CD4-positive, alpha-beta memory T cell (primary cell): Measurements from ENCODE around the gene TMEM61. TPM values are rescaled to one million over a fixed set of nuclear protein-coding genes. Genes with fewer than 3 reads are reported as not detected.

Experiments
- CTCF ChIA-PET: fragments of 350-600 bp; sonication (Branson Sonifier 250); formaldehyde crosslinking; loops from one replicate; lab custom pipeline; 2021; ENCODE audit warnings: inconsistent platforms; ENCODE audit not compliant: partially characterized antibody; lab: Charles Lee
- POLR2A ChIA-PET: fragments of 350-600 bp; sonication (Branson Sonifier 250); formaldehyde crosslinking; loops from one replicate; lab custom pipeline; 2021; ENCODE audit not compliant: partially characterized antibody; lab: Charles Lee
- DNase-seq, 5 donors: peaks; one replicate each; pipeline versions ENCODE4 v3.0.0 to v3.0.0-alpha.2; 2020 to 2022; ENCODE audit warnings: mixed read lengths in 1 of 5
- H3K27ac ChIP-seq: one replicate; pipeline ENCODE4 v1.7.0; 2013; ENCODE audit warnings: low read depth, low read length
- H3K27me3 ChIP-seq: 2 replicates; pipeline ENCODE4 v1.7.0; 2013; ENCODE audit warnings: mild to moderate bottlenecking, low read length, moderate library complexity; ENCODE audit not compliant: insufficient read depth
- H3K36me3 ChIP-seq: 2 replicates; pipeline ENCODE4 v1.7.0; 2013; ENCODE audit warnings: mild to moderate bottlenecking, low read length, moderate library complexity; ENCODE audit not compliant: insufficient read depth
- H3K4me1 ChIP-seq: 2 replicates; pipeline ENCODE4 v1.7.0; 2013; ENCODE audit warnings: mild to moderate bottlenecking, low read length, moderate library complexity; ENCODE audit not compliant: insufficient read depth
- H3K4me3 ChIP-seq, 2 donors: one replicate each; pipeline ENCODE4 v1.7.0; 2013; ENCODE audit warnings: low read length in 2 of 2, mild to moderate bottlenecking in 1 of 2
- H3K9me3 ChIP-seq, 2 donors: one replicate each; pipeline ENCODE4 v1.7.0; 2013; ENCODE audit warnings: low read length in 2 of 2, control low read depth in 1 of 2; ENCODE audit not compliant: control insufficient read depth in 1 of 2
- H3K27ac Mint-ChIP-seq, 7 donors: one replicate each; pipeline ENCODE4 v1.8.0; 2020 to 2021; ENCODE audit warnings: mixed read lengths in 7 of 7, mild to moderate bottlenecking in 6 of 7, inconsistent platforms in 3 of 7, moderate library complexity in 3 of 7
- H3K27me3 Mint-ChIP-seq, 2 donors: one replicate each; pipeline ENCODE4 v1.8.0; 2020 to 2021; ENCODE audit warnings: mixed read lengths in 2 of 2
- H3K36me3 Mint-ChIP-seq, 2 donors: one replicate each; pipeline ENCODE4 v1.8.0; 2020 to 2021; ENCODE audit warnings: mixed read lengths in 2 of 2, inconsistent platforms in 1 of 2, mild to moderate bottlenecking in 1 of 2
- H3K4me1 Mint-ChIP-seq, 4 donors: one replicate each; pipeline ENCODE4 v1.8.0; 2020 to 2021; ENCODE audit warnings: mixed read lengths in 4 of 4, mild to moderate bottlenecking in 1 of 4
- H3K4me3 Mint-ChIP-seq, 8 donors: one replicate each; pipeline ENCODE4 v1.8.0; 2020 to 2021; ENCODE audit warnings: mixed read lengths in 8 of 8, mild to moderate bottlenecking in 7 of 8, moderate library complexity in 6 of 8, inconsistent platforms in 3 of 8
- H3K9me3 Mint-ChIP-seq, 8 donors: one replicate each; pipeline ENCODE4 v1.8.0; 2020 to 2021; ENCODE audit warnings: mixed read lengths in 8 of 8, mild to moderate bottlenecking in 5 of 8, inconsistent platforms in 3 of 8, moderate library complexity in 1 of 8
- intact Hi-C: fragments of 100-400 bp; cut with micrococcal nuclease; formaldehyde crosslinking; loops from one replicate; pipeline ENCODE4 v1.15.1; 2023
- polyA plus RNA-seq, 2 donors: library from polyadenylated mRNA; unstranded; fragments of 300-500 nt; fragmentation: Illumina TruSeq; gene quantifications; one replicate each; pipeline ENCODE4 v1.2.3, GENCODE V29; 2021
- total RNA-seq, 2 experiments: library from RNA; stranded (reverse); gene quantifications; one replicate each; pipeline ENCODE4 v1.2.3, GENCODE V29; 2021

Gene TMEM61
- total and polyA plus RNA-seq, 4 experiments from 2014 or later: not detected

DNA sequence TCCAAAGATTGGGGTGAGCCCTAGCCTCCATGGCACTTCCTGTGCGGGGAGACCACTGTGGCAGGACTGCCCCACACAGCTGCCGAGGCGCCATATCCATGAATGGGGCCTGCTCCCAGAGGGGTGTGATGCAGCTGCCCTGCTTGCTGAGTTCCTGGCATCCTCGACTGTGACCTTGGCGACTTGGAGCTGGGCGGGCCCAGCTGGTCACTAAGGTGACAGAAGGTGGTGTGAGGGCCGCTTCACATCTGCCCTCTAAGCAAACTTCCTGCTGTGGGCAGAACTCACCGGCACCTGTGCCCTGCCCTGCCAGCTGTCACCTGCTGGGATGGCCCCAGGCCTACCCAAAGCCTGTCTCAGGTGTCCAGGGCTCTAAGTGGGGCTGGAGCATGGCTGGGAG lies 9.0 kb downstream of the TMEM61 start:
- Mint-ChIP-seq H3K4me3 (no peak overlapping the region), H3K27me3 (peaks cover 0 to 5% of the 10 kb centered on the region in 2 donors), H3K4me1 (no peaks in the 10 kb centered on the region), H3K27ac (no peak overlapping the region), H3K36me3 (no peaks in the 10 kb centered on the region), H3K9me3 (no peaks in the 10 kb centered on the region)
- no peak overlapping the region for H3K27ac ChIP-seq
- intact Hi-C loops: no loop called here
- no peaks in the 10 kb centered on the region for H3K27me3 ChIP-seq
- no peak for DNase-seq
- H3K4me3 ChIP-seq: no peak overlapping the region
- CTCF ChIA-PET: interaction anchor here (1.3 to 14.5 kb wide), 2 partner anchors 12 to 40 kb away, joined by 3 to 337 read pairs; no protein-coding TSS in a partner anchor
- POLR2A ChIA-PET: no interaction called here
- H3K4me1 ChIP-seq: no peaks in the 10 kb centered on the region
- H3K36me3 ChIP-seq: no peaks in the 10 kb centered on the region
- no peaks in the 10 kb centered on the region for H3K9me3 ChIP-seq

DNA sequence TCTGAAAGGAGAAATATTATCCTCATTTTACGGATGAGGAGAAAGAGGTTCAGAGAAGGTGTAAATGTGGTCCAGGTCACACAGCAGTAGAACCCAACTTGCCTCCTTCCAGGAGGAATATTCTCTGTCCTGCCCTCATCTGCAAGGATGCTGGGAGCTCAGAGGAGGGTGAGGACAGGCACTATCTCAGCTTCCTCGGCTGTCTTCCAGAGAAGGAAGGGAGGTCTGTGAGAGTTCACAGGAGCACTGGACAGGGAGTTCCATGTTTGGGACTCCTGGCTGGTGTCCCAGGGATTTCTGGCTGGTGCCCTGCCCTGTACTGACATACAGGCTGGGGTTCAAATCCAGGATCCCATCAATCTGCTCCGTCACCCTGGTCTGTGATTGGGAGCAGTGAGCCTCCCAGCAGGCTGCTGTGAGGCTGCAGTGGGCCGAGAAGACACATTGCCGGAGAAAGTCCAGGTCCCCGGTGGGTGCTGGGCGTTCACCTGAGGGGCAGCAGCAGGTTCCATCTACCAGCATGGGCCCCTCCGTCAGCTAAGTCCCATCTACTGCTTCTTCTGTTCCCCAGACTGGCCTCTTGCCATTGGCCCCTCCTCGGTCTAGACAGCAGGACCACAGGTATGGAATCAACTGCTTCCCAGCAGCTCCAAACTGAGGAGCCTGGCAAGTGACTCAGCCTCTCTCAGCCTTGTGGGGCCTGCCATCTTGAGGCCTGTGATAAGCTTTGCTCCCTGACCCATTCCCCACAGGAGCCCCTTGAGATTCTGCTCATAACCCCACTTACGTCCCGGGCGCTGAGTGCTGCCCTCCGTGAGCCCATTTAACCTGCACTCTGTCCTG lies 9.8 kb downstream of the TMEM61 start:
- H3K27me3 ChIP-seq: no peaks in the 10 kb centered on the region
- H3K27ac Mint-ChIP-seq: peak overlapping the region in 1 of 7 donors; percentile 34
- no peak overlapping the region for H3K4me3 ChIP-seq
- no peak overlapping the region for H3K27ac ChIP-seq
- H3K9me3 ChIP-seq: no peaks in the 10 kb centered on the region
- no peak overlapping the region for H3K4me3 Mint-ChIP-seq
- H3K4me1 Mint-ChIP-seq: peaks cover 4 to 5% (median 5%) of the 10 kb centered on the region in 4 donors
- no peaks in the 10 kb centered on the region for H3K36me3 ChIP-seq
- H3K4me1 ChIP-seq: peaks cover 3% of the 10 kb centered on the region
- DNase-seq: no peak
- no peaks in the 10 kb centered on the region for H3K36me3 Mint-ChIP-seq
- intact Hi-C loops: no loop called here
- H3K9me3 Mint-ChIP-seq: no peaks in the 10 kb centered on the region
- H3K27me3 Mint-ChIP-seq: peaks cover 0 to 6% of the 10 kb centered on the region in 2 donors
- ChIA-PET CTCF (interaction anchor here (14.5 kb wide), 1 partner anchor 41 kb away, joined by 337 read pairs; no protein-coding TSS in a partner anchor), POLR2A (no interaction called here)

DNA sequence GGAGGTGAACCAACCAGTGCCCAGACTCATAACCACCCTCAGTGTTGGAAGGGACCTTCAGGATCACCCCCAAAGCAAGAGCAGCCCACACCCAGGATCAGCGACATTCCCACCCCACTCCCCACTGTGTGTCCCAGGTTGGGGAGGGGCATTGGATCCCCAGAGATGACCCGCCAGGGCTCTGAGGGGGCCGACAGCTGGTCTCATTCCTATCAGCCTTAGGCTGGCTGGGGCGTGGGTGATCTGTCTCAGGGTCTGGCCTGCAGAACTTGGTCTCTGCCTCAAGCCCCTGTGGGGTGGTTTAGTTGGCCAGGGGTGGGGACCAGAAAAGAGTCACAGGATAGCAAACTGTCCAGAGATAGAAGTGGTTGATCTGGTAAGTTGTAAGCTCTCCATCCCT lies 10.5 kb downstream of the TMEM61 start:
- CTCF ChIA-PET: interaction anchor here (14.5 kb wide), 1 partner anchor 42 kb away, joined by 337 read pairs; no protein-coding TSS in a partner anchor
- H3K9me3 Mint-ChIP-seq: no peaks in the 10 kb centered on the region
- intact Hi-C loops: no loop called here
- Histone ChIP-seq H3K9me3 (no peaks in the 10 kb centered on the region), H3K4me3 (no peak overlapping the region), H3K4me1 (peaks cover 10% of the 10 kb centered on the region), H3K27ac (no peak overlapping the region), H3K36me3 (no peaks in the 10 kb centered on the region), H3K27me3 (no peaks in the 10 kb centered on the region)
- peaks cover 12 to 13% (median 12%) of the 10 kb centered on the region in 4 donors for H3K4me1 Mint-ChIP-seq
- no peaks in the 10 kb centered on the region for H3K36me3 Mint-ChIP-seq
- no peak overlapping the region for H3K27ac Mint-ChIP-seq
- DNase-seq: no peak
- no peak overlapping the region for H3K4me3 Mint-ChIP-seq
- POLR2A ChIA-PET: no interaction called here
- H3K27me3 Mint-ChIP-seq: peaks cover under 1 to 5% of the 10 kb centered on the region in 2 donors

DNA sequence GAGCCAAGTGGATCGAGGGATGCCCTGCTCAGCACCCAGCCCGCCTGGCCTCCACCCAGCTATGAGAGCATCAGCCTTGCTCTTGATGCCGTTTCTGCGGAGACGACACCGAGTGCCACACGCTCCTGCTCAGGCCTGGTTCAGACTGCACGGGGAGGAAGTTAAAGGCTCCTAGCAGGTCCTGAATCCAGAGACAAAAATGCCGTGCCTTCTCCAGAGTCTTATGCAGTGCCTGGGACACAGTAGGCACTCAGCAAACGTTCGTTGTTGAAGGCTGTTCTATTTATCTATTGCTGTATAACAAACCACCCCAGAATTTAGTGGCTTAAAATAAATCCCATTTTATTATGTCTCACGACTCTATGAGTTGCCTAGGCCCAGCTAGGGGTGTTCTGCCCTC lies 11.5 kb downstream of the TMEM61 start:
- ChIA-PET POLR2A (no interaction called here), CTCF (interaction anchor here (1.0 to 14.5 kb wide), 2 partner anchors 43 to 52 kb away, joined by 3 to 337 read pairs; no protein-coding TSS in a partner anchor)
- DNase-seq: no peak
- Mint-ChIP-seq H3K4me3 (no peak overlapping the region), H3K9me3 (no peaks in the 10 kb centered on the region), H3K27me3 (peaks cover 5 to 6% of the 10 kb centered on the region in 2 donors), H3K27ac (peak overlapping the region in 1 of 7 donors; percentile 47), H3K36me3 (no peaks in the 10 kb centered on the region), H3K4me1 (peaks cover 18 to 22% (median 20%) of the 10 kb centered on the region in 4 donors)
- Histone ChIP-seq H3K4me1 (peaks cover 20% of the 10 kb centered on the region), H3K9me3 (no peaks in the 10 kb centered on the region), H3K36me3 (no peaks in the 10 kb centered on the region), H3K27ac (no peak overlapping the region), H3K4me3 (no peak overlapping the region), H3K27me3 (peaks cover 5% of the 10 kb centered on the region)
- intact Hi-C loops: no loop called here

DNA sequence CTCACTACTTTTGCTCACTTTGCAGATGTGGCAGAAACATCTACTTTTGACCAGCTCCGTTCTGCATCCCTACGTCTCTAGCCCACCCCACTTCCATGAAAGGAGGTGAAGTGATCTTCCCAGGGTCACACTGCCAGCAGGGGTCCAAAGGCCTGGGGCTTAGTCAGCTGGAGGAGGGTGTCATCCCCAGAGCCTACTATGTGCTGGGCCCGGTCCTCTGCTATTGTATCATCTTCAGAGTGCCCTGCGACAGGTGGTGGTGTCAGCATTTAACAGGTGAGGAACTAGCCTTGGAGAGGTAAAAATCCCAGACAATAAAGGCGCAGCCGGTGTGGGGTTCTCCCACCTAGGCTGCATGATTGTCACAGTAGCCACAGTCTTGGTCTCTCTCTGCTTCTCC lies 12.7 kb downstream of the TMEM61 start:
- ChIA-PET POLR2A (no interaction called here), CTCF (interaction anchor here (14.5 kb wide), 1 partner anchor 44 kb away, joined by 337 read pairs; no protein-coding TSS in a partner anchor)
- no peak overlapping the region for H3K4me3 Mint-ChIP-seq
- Histone ChIP-seq H3K27ac (no peak overlapping the region), H3K27me3 (peaks cover 7% of the 10 kb centered on the region), H3K36me3 (no peaks in the 10 kb centered on the region), H3K4me1 (peaks cover 22% of the 10 kb centered on the region), H3K4me3 (no peak overlapping the region), H3K9me3 (no peaks in the 10 kb centered on the region)
- H3K27ac Mint-ChIP-seq: peak overlapping the region in 1 of 7 donors; percentile 22
- intact Hi-C loops: no loop called here
- no peaks in the 10 kb centered on the region for H3K9me3 Mint-ChIP-seq
- H3K36me3 Mint-ChIP-seq: no peaks in the 10 kb centered on the region
- H3K27me3 Mint-ChIP-seq: peaks cover 9 to 16% of the 10 kb centered on the region in 2 donors
- no peak for DNase-seq
- peaks cover 21 to 29% (median 21%) of the 10 kb centered on the region in 4 donors for H3K4me1 Mint-ChIP-seq

DNA sequence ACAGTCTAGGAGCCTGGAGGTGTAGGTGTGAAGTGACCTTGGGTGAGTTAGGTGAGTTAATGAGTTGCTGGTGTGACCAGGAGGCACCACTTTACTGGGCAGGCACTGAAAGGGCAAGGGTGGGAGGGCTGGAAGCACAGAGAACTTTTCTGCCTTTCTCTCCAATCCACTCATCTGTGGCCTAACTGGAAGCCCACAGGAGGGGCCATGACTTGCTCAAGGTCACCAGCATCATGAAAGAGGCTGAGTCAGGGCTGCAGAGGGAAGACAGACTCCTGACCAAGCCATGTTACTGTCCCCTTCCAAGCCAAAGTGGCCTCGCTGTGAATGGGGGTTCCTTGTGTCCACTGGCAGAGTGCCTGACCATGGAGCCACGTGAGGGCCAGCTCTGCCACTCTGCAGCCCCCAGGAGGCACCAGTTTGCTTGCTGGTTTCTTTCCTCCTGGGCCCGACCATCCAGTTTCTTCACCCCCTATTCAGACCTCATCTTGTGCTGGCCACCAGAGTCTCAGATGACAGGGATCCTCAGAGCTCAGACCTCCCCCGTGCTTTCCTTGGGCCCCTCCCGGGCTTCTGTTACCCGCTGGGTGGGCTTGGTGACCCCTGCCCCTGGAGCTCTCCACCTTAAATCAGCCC lies 14.0 kb downstream of the TMEM61 start:
- peaks cover 22% of the 10 kb centered on the region for H3K4me1 ChIP-seq
- H3K4me3 ChIP-seq: no peak overlapping the region
- H3K36me3 Mint-ChIP-seq: no peaks in the 10 kb centered on the region
- H3K27ac ChIP-seq: no peak overlapping the region
- H3K36me3 ChIP-seq: no peaks in the 10 kb centered on the region
- no peak overlapping the region for H3K4me3 Mint-ChIP-seq
- peaks cover 21 to 29% (median 21%) of the 10 kb centered on the region in 4 donors for H3K4me1 Mint-ChIP-seq
- intact Hi-C loops: no loop called here
- peak overlapping the region in 6 of 7 donors; percentile 84 to 95 (median 91) for H3K27ac Mint-ChIP-seq
- no peaks in the 10 kb centered on the region for H3K9me3 ChIP-seq
- H3K27me3 ChIP-seq: peaks cover 7% of the 10 kb centered on the region
- DNase-seq: no peak
- no peaks in the 10 kb centered on the region for H3K9me3 Mint-ChIP-seq
- CTCF ChIA-PET: interaction anchor here (14.5 kb wide), 1 partner anchor 45 kb away, joined by 337 read pairs; no protein-coding TSS in a partner anchor
- peaks cover 12 to 22% of the 10 kb centered on the region in 2 donors for H3K27me3 Mint-ChIP-seq
- POLR2A ChIA-PET: no interaction called here
